GM12873 (cell line): ENCODE data around the gene FXYD7.

Source experiments
- CTCF ChIP-seq: IDR thresholded peaks from 2 replicates; pipeline ENCODE4 v1.5.1; 2012; ENCODE audit warnings: low read depth, mild to moderate bottlenecking, moderate library complexity, low read length, control low read depth; ENCODE audit not compliant: insufficient read depth; ENCODE audit errors: missing control alignments

Gene FXYD7

GRCh38 chr19:35195830-35196229 lies 52.8 kb downstream of the FXYD7 start:
- no peak for TF ChIP-seq CTCF

- no peak for TF ChIP-seq CTCF
Observed at GRCh38 chr19:35199481-35199880, 56.4 kb downstream of the FXYD7 start.

GRCh38 chr19:35202722-35203688 lies 60.0 kb downstream of the FXYD7 start:
- TF ChIP-seq CTCF: no peak
